ENCODE results near the gene PIPOX.
"Not testable (repeated sequence)": the region's sequence is repeated elsewhere in the genome, so short reads cannot be mapped to it uniquely, and the experiment has no call there.

Gene PIPOX

GRCh38 chr17:29076722-29077121 is 33.8 kb downstream of the PIPOX start:
- no peak for DNase-seq

- DNase-seq = no peak
Observed at GRCh38 chr17:29077320-29077719, 34.4 kb downstream of the PIPOX start.

GRCh38 chr17:29078183-29079045 is 35.5 kb downstream of the PIPOX start:
- no peak for DNase-seq

GRCh38 chr17:29079433-29079832 is 36.5 kb downstream of the PIPOX start:
- no peak for DNase-seq

- no peak for DNase-seq
Observed at GRCh38 chr17:29079887-29080286, 36.9 kb downstream of the PIPOX start.

GRCh38 chr17:29080323-29080722 is 37.4 kb downstream of the PIPOX start:
- DNase-seq = no peak

GRCh38 chr17:29080965-29081364 is 38.0 kb downstream of the PIPOX start:
- DNase-seq = no peak

GRCh38 chr17:29084541-29085146 is 41.7 kb downstream of the PIPOX start:
- DNase-seq = no peak

GRCh38 chr17:29085223-29085622 is 42.3 kb downstream of the PIPOX start:
- no peak for DNase-seq

- DNase-seq = no peak
Observed at GRCh38 chr17:29086628-29087332, 43.8 kb downstream of the PIPOX start.

GRCh38 chr17:29088782-29089181 is 45.8 kb downstream of the PIPOX start:
- DNase-seq = not testable (repeated sequence)

GRCh38 chr17:29089601-29090044 is 46.7 kb downstream of the PIPOX start:
- DNase-seq = no peak

GRCh38 chr17:29090108-29090507 is 47.2 kb downstream of the PIPOX start:
- no peak for DNase-seq

- no peak for DNase-seq
Observed at GRCh38 chr17:29090750-29091605, 48.0 kb downstream of the PIPOX start.

- DNase-seq = no peak
Observed at GRCh38 chr17:29091606-29092289, 48.8 kb downstream of the PIPOX start.

GRCh38 chr17:29093090-29093871 is 50.3 kb downstream of the PIPOX start:
- DNase-seq = no peak

- no peak for DNase-seq
Observed at GRCh38 chr17:29094101-29094708, 51.3 kb downstream of the PIPOX start.

GRCh38 chr17:29095439-29095838 is 52.5 kb downstream of the PIPOX start:
- no peak for DNase-seq

GRCh38 chr17:29096094-29096493 is 53.2 kb downstream of the PIPOX start:
- no peak for DNase-seq

GRCh38 chr17:29099527-29099926 is 56.6 kb downstream of the PIPOX start:
- no peak for DNase-seq

GRCh38 chr17:29100296-29100695 is 57.4 kb downstream of the PIPOX start:
- DNase-seq = no peak

Measured in stimulated activated CD4-positive, alpha-beta T cell treated with anti-CD3 and anti-CD28 coated beads, Interleukin-4, amount 100 ng/mL, for 1 hour (primary cell).